GM23338 (cell line): ENCODE measurements around the gene PHF8. TPM values are rescaled to one million over a fixed set of nuclear protein-coding genes. Genes with fewer than 3 reads are reported as not detected.
A peak's percentile ranks its signal among the peaks of the same experiment; 100 is the strongest.

Experiments used
- ATAC-seq: fragments of 200-7000 bp; cut with Tn5 transposase; 3 replicates; pipeline ENCODE4 v1.9.1; 2020
- DNase-seq: peaks from one replicate; pipeline ENCODE4 v3.0.0-alpha.2; 2015; ENCODE audit warnings: low spot score
- H2AFZ ChIP-seq: fragments of 200-600 bp; sonication (generic); 2 replicates; pipeline ENCODE4 v1.8.0; 2016; ENCODE audit warnings: antibody characterized with exemption, mild to moderate bottlenecking, moderate library complexity
- H3F3A ChIP-seq: fragments of 200-600 bp; sonication (generic); replicated peaks from 2 replicates; pipeline ENCODE4 v1.8.0; 2017; ENCODE audit warnings: antibody characterized with exemption, mixed run types, low read depth
- H3K27ac ChIP-seq: fragments of 200-600 bp; sonication (generic); 2 replicates; pipeline ENCODE4 v1.6.1; 2016; ENCODE audit warnings: low read depth
- H3K27me3 ChIP-seq: fragments of 200-600 bp; sonication (generic); 2 replicates; pipeline ENCODE4 v1.8.0; 2016; ENCODE audit warnings: mild to moderate bottlenecking, mixed run types, moderate library complexity; ENCODE audit not compliant: insufficient read depth
- H3K36me3 ChIP-seq: fragments of 200-600 bp; sonication (generic); 2 replicates; pipeline ENCODE4 v1.8.0; 2016; ENCODE audit warnings: mild to moderate bottlenecking; ENCODE audit not compliant: insufficient read depth
- H3K4me1 ChIP-seq: fragments of 200-600 bp; sonication (generic); 2 replicates; pipeline ENCODE4 v1.8.0; 2016; ENCODE audit warnings: mild to moderate bottlenecking, moderate library complexity; ENCODE audit not compliant: insufficient read depth
- H3K4me2 ChIP-seq: fragments of 200-600 bp; sonication (generic); 2 replicates; pipeline ENCODE4 v1.7.1; 2017; ENCODE audit warnings: mixed run types
- H3K4me3 ChIP-seq: fragments of 200-600 bp; sonication (generic); 2 replicates; pipeline ENCODE4 v1.6.1; 2016; ENCODE audit warnings: mixed run types
- H3K79me2 ChIP-seq: fragments of 200-600 bp; sonication (generic); replicated peaks from 2 replicates; pipeline ENCODE4 v1.8.0; 2017; ENCODE audit warnings: mild to moderate bottlenecking; ENCODE audit not compliant: insufficient read depth
- H3K9me2 ChIP-seq: fragments of 200-600 bp; sonication (generic); 2 replicates; pipeline ENCODE4 v1.8.0; 2017; ENCODE audit not compliant: insufficient read depth
- H4K20me1 ChIP-seq: fragments of 200-600 bp; sonication (generic); replicated peaks from 2 replicates; pipeline ENCODE4 v1.8.0; 2017; ENCODE audit warnings: mild to moderate bottlenecking; ENCODE audit not compliant: insufficient read depth
- H3K27ac Mint-ChIP-seq: 2 replicates; pipeline ENCODE4 v1.8.0; 2020; ENCODE audit warnings: inconsistent platforms, mild to moderate bottlenecking, moderate library complexity, mixed read lengths
- H3K27me3 Mint-ChIP-seq: 3 replicates; pipeline ENCODE4 v1.8.0; 2022; ENCODE audit warnings: low read depth, mild to moderate bottlenecking, moderate library complexity, mixed read lengths, inconsistent platforms; ENCODE audit not compliant: insufficient read depth, poor library complexity
- H3K36me3 Mint-ChIP-seq: 3 replicates; pipeline ENCODE4 v1.8.0; 2021; ENCODE audit warnings: low read depth, mild to moderate bottlenecking, inconsistent platforms, moderate library complexity, mixed read lengths
- H3K4me1 Mint-ChIP-seq: 3 replicates; pipeline ENCODE4 v1.8.0; 2020; ENCODE audit warnings: mild to moderate bottlenecking, inconsistent platforms, mixed read lengths
- H3K4me3 Mint-ChIP-seq: 3 replicates; pipeline ENCODE4 v1.8.0; 2021; ENCODE audit warnings: moderate library complexity, mild to moderate bottlenecking, inconsistent platforms, mixed read lengths
- H3K9me3 Mint-ChIP-seq: 3 replicates; pipeline ENCODE4 v1.8.0; 2020; ENCODE audit warnings: moderate library complexity, mild to moderate bottlenecking, inconsistent platforms, mixed read lengths
- CREB1 ChIP-seq: fragments of 250-450 bp; sonication (Bioruptor Pico); IDR thresholded peaks from 2 replicates; pipeline ENCODE4 v1.5.0; 2020; ENCODE audit warnings: low read depth, mild to moderate bottlenecking, moderate library complexity
- EZH2 ChIP-seq: fragments of 200-600 bp; sonication (generic); IDR thresholded peaks from one replicate; pipeline ENCODE4 v1.8.0; 2017; ENCODE audit warnings: antibody characterized with exemption, mild to moderate bottlenecking, low read depth; ENCODE audit not compliant: unreplicated experiment
- EZH2phosphoT487 ChIP-seq: fragments of 200-600 bp; sonication (generic); IDR thresholded peaks from one replicate; pipeline ENCODE4 v1.8.1; 2018; ENCODE audit warnings: antibody characterized with exemption; ENCODE audit not compliant: unreplicated experiment
- JUNB ChIP-seq: IDR thresholded peaks from one replicate; pipeline ENCODE4 v1.6.1; 2016; ENCODE audit warnings: antibody characterized with exemption; ENCODE audit not compliant: unreplicated experiment
- NANOG ChIP-seq: IDR thresholded peaks from 2 replicates; pipeline ENCODE4 v1.6.1; 2016; ENCODE audit warnings: antibody characterized with exemption, borderline replicate concordance
- POLR2AphosphoS5 ChIP-seq: IDR thresholded peaks from 2 replicates; pipeline ENCODE4 v1.6.1; 2016; ENCODE audit warnings: antibody characterized with exemption, low read depth
- STAT1 ChIP-seq: IDR thresholded peaks from one replicate; pipeline ENCODE4 v1.6.1; 2016; ENCODE audit warnings: antibody characterized with exemption; ENCODE audit not compliant: unreplicated experiment
- ZNF114 ChIP-seq: fragments of 250-450 bp; sonication (Bioruptor Pico); IDR thresholded peaks from 2 replicates; pipeline ENCODE4 v1.5.0; 2020; ENCODE audit warnings: mild to moderate bottlenecking, moderate library complexity
- ZNF331 ChIP-seq: fragments of 250-450 bp; sonication (Bioruptor Pico); IDR thresholded peaks from 2 replicates; pipeline ENCODE4 v1.5.0; 2020; ENCODE audit warnings: low read depth, mild to moderate bottlenecking, moderate library complexity
- polyA plus RNA-seq: library from polyadenylated mRNA; unstranded; fragments of >200 nt; fragmentation: Nextera tagmentation; extraction: Ambion mirVana; gene quantifications from 2 replicates; pipeline ENCODE4 v1.2.1, GENCODE V29; 2016
- total RNA-seq: library from RNA; depleted of rRNA; stranded (reverse); fragments of >200 nt; shearing (Covaris generic); gene quantifications from 2 replicates; pipeline ENCODE4 v1.2.3, GENCODE V29; 2014
- TF ChIP-seq, protein P1 (sequence below), 2 experiments: fragments of 200-600 bp in 1 of 2; sonication (generic) in 1 of 2; conservative IDR thresholded peaks; 2 replicates each; pipeline versions ENCODE4 v1.5.1 to v1.6.1; 2016 to 2017; ENCODE audit warnings: antibody characterized with exemption in 2 of 2, low read depth in 2 of 2, mild to moderate bottlenecking in 2 of 2, moderate library complexity in 1 of 2
- TF ChIP-seq, protein P2 (sequence below): fragments of 250-450 bp; sonication (Bioruptor Pico); IDR thresholded peaks from 2 replicates; pipeline ENCODE4 v1.5.0; 2020; ENCODE audit warnings: mild to moderate bottlenecking, moderate library complexity
- TF ChIP-seq, protein P3 (sequence below): IDR thresholded peaks from one replicate; pipeline ENCODE4 v1.6.1; 2018; ENCODE audit warnings: antibody characterized with exemption; ENCODE audit not compliant: unreplicated experiment
- TF ChIP-seq, protein P4 (sequence below): IDR thresholded peaks from 2 replicates; pipeline ENCODE4 v1.6.1; 2016; ENCODE audit warnings: antibody characterized with exemption

PHF8 gene
- total and polyA plus RNA-seq, 2 experiments from 2014 or later, result 12.8 to 30.6 TPM

DNA sequence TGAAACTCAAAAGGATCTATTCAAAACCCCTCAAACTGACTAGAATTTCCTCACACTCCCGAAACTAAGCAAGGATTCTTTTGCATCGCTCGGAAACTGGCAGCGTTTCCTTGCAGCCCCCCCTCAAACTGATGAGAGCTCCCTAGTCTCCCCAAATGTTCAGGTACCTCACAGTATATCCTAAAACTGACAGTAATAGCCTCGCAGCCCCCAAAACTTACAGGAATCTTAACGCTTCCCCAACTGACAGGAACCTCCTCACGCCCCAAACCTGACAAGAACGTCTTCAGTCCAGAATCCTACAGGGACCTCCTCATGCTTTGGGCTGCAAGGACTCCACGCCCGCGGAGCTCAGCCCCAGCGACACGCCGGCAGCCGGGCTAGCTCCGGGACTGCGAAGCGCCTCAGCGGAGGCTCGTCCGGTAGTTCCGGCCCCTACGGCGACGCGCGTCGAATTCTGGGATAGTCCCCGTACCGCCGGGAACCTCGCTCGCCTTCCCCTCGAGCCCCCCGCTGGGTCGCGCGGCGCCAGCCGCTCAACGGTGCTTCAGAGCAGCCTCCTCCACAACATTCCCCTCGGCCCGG is 640 bp downstream of the PHF8 start:
- ATAC-seq (peak; percentile 40), DNase-seq (peak; percentile 49)
- no peaks in the 10 kb centered on the region for H3K9me2 ChIP-seq
- H3K4me1 Mint-ChIP-seq, result peaks cover 21% of the 10 kb centered on the region
- no peaks in the 10 kb centered on the region; the same call in 1 of the 2 replicates for H3K4me1 ChIP-seq
- H3K4me3 Mint-ChIP-seq, result peak overlapping the region; percentile 97
- H3K36me3 Mint-ChIP-seq, result peaks cover 24% of the 10 kb centered on the region
- no peak for TF ChIP-seq ZNF114 (CRISPR knock-in tag)
- no peak for TF ChIP-seq EZH2phosphoT487
- no peak for TF ChIP-seq CREB1 (CRISPR knock-in tag)
- no peak for TF ChIP-seq JUNB
- TF ChIP-seq NANOG, result no peak
- TF ChIP-seq, protein P1, sequence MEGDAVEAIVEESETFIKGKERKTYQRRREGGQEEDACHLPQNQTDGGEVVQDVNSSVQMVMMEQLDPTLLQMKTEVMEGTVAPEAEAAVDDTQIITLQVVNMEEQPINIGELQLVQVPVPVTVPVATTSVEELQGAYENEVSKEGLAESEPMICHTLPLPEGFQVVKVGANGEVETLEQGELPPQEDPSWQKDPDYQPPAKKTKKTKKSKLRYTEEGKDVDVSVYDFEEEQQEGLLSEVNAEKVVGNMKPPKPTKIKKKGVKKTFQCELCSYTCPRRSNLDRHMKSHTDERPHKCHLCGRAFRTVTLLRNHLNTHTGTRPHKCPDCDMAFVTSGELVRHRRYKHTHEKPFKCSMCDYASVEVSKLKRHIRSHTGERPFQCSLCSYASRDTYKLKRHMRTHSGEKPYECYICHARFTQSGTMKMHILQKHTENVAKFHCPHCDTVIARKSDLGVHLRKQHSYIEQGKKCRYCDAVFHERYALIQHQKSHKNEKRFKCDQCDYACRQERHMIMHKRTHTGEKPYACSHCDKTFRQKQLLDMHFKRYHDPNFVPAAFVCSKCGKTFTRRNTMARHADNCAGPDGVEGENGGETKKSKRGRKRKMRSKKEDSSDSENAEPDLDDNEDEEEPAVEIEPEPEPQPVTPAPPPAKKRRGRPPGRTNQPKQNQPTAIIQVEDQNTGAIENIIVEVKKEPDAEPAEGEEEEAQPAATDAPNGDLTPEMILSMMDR (conservative IDR thresholded peaks at IDR 0.05; ENCODE audit: low read depth in 2 of 2), result no peak
- no peak for TF ChIP-seq STAT1
- TF ChIP-seq, protein P2, sequence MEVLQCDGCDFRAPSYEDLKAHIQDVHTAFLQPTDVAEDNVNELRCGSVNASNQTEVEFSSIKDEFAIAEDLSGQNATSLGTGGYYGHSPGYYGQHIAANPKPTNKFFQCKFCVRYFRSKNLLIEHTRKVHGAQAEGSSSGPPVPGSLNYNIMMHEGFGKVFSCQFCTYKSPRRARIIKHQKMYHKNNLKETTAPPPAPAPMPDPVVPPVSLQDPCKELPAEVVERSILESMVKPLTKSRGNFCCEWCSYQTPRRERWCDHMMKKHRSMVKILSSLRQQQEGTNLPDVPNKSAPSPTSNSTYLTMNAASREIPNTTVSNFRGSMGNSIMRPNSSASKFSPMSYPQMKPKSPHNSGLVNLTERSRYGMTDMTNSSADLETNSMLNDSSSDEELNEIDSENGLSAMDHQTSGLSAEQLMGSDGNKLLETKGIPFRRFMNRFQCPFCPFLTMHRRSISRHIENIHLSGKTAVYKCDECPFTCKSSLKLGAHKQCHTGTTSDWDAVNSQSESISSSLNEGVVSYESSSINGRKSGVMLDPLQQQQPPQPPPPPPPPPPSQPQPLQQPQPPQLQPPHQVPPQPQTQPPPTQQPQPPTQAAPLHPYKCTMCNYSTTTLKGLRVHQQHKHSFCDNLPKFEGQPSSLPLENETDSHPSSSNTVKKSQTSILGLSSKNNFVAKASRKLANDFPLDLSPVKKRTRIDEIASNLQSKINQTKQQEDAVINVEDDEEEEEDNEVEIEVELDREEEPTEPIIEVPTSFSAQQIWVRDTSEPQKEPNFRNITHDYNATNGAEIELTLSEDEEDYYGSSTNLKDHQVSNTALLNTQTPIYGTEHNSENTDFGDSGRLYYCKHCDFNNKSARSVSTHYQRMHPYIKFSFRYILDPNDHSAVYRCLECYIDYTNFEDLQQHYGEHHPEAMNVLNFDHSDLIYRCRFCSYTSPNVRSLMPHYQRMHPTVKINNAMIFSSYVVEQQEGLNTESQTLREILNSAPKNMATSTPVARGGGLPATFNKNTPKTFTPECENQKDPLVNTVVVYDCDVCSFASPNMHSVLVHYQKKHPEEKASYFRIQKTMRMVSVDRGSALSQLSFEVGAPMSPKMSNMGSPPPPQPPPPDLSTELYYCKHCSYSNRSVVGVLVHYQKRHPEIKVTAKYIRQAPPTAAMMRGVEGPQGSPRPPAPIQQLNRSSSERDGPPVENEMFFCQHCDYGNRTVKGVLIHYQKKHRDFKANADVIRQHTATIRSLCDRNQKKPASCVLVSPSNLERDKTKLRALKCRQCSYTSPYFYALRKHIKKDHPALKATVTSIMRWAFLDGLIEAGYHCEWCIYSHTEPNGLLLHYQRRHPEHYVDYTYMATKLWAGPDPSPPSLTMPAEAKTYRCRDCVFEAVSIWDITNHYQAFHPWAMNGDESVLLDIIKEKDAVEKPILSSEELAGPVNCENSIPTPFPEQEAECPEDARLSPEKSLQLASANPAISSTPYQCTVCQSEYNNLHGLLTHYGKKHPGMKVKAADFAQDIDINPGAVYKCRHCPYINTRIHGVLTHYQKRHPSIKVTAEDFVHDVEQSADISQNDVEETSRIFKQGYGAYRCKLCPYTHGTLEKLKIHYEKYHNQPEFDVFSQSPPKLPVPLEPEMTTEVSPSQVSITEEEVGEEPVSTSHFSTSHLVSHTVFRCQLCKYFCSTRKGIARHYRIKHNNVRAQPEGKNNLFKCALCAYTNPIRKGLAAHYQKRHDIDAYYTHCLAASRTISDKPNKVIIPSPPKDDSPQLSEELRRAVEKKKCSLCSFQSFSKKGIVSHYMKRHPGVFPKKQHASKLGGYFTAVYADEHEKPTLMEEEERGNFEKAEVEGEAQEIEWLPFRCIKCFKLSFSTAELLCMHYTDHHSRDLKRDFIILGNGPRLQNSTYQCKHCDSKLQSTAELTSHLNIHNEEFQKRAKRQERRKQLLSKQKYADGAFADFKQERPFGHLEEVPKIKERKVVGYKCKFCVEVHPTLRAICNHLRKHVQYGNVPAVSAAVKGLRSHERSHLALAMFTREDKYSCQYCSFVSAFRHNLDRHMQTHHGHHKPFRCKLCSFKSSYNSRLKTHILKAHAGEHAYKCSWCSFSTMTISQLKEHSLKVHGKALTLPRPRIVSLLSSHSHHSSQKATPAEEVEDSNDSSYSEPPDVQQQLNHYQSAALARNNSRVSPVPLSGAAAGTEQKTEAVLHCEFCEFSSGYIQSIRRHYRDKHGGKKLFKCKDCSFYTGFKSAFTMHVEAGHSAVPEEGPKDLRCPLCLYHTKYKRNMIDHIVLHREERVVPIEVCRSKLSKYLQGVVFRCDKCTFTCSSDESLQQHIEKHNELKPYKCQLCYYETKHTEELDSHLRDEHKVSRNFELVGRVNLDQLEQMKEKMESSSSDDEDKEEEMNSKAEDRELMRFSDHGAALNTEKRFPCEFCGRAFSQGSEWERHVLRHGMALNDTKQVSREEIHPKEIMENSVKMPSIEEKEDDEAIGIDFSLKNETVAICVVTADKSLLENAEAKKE (CRISPR knock-in tag), result no peak
- TF ChIP-seq, protein P3, sequence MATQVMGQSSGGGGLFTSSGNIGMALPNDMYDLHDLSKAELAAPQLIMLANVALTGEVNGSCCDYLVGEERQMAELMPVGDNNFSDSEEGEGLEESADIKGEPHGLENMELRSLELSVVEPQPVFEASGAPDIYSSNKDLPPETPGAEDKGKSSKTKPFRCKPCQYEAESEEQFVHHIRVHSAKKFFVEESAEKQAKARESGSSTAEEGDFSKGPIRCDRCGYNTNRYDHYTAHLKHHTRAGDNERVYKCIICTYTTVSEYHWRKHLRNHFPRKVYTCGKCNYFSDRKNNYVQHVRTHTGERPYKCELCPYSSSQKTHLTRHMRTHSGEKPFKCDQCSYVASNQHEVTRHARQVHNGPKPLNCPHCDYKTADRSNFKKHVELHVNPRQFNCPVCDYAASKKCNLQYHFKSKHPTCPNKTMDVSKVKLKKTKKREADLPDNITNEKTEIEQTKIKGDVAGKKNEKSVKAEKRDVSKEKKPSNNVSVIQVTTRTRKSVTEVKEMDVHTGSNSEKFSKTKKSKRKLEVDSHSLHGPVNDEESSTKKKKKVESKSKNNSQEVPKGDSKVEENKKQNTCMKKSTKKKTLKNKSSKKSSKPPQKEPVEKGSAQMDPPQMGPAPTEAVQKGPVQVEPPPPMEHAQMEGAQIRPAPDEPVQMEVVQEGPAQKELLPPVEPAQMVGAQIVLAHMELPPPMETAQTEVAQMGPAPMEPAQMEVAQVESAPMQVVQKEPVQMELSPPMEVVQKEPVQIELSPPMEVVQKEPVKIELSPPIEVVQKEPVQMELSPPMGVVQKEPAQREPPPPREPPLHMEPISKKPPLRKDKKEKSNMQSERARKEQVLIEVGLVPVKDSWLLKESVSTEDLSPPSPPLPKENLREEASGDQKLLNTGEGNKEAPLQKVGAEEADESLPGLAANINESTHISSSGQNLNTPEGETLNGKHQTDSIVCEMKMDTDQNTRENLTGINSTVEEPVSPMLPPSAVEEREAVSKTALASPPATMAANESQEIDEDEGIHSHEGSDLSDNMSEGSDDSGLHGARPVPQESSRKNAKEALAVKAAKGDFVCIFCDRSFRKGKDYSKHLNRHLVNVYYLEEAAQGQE, result no peak
- TF ChIP-seq ZNF331 (CRISPR knock-in tag), result no peak
- no peak; the same call in 1 of the 2 replicates for TF ChIP-seq POLR2AphosphoS5
- TF ChIP-seq, protein P4, sequence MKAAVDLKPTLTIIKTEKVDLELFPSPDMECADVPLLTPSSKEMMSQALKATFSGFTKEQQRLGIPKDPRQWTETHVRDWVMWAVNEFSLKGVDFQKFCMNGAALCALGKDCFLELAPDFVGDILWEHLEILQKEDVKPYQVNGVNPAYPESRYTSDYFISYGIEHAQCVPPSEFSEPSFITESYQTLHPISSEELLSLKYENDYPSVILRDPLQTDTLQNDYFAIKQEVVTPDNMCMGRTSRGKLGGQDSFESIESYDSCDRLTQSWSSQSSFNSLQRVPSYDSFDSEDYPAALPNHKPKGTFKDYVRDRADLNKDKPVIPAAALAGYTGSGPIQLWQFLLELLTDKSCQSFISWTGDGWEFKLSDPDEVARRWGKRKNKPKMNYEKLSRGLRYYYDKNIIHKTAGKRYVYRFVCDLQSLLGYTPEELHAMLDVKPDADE, result no peak
- no peak for TF ChIP-seq EZH2
- no peaks in the 10 kb centered on the region for H4K20me1 ChIP-seq
- peak overlapping the region; percentile 99 for H3K27ac ChIP-seq
- no peaks in the 10 kb centered on the region for H3F3A ChIP-seq
- H3K27ac Mint-ChIP-seq, result peak overlapping the region; percentile 99
- H3K4me2 ChIP-seq, result peak overlapping the region; percentile 90
- H3K79me2 ChIP-seq, result no peaks in the 10 kb centered on the region
- peaks cover 5% of the 10 kb centered on the region; the same call in 1 of the 2 replicates for H3K36me3 ChIP-seq
- H3K27me3 ChIP-seq, result no peaks in the 10 kb centered on the region
- H3K9me3 Mint-ChIP-seq, result no peaks in the 10 kb centered on the region
- no peak overlapping the region for H2AFZ ChIP-seq
- H3K27me3 Mint-ChIP-seq, result peaks cover 5% of the 10 kb centered on the region
- H3K4me3 ChIP-seq, result peak overlapping the region; percentile 80
